ENCODE measurements around the gene LSM14B.

Gene LSM14B

GRCh38 chr20:62151835-62152364, 29.6 kb downstream of the LSM14B start:
- no peak for TF ChIP-seq CTCF (conservative IDR thresholded peaks at IDR 0.05; ENCODE audit: control insufficient read depth, insufficient read depth, low read depth, low read length)
- no peak overlapping the region for H3K4me3 ChIP-seq (ENCODE audit: control insufficient read depth, low read depth, low read length)
- no peak for DNase-seq (ENCODE audit: low read depth)

- no peak overlapping the region for H3K4me3 ChIP-seq (ENCODE audit: control insufficient read depth, low read depth, low read length)
- no peak for TF ChIP-seq CTCF (conservative IDR thresholded peaks at IDR 0.05; ENCODE audit: control insufficient read depth, insufficient read depth, low read depth, low read length)
- no peak for DNase-seq (ENCODE audit: low read depth)
Measured at GRCh38 chr20:62155428-62156253, 33.4 kb downstream of the LSM14B start.

- H3K4me3 ChIP-seq (ENCODE audit: control insufficient read depth, low read depth, low read length) = no peak overlapping the region
- no peak for DNase-seq (ENCODE audit: low read depth)
- no peak for TF ChIP-seq CTCF (conservative IDR thresholded peaks at IDR 0.05; ENCODE audit: control insufficient read depth, insufficient read depth, low read depth, low read length)
Measured at GRCh38 chr20:62156254-62156556, 33.9 kb downstream of the LSM14B start.

GRCh38 chr20:62156592-62157386, 34.5 kb downstream of the LSM14B start:
- peak; percentile 74 for TF ChIP-seq CTCF (conservative IDR thresholded peaks at IDR 0.05; ENCODE audit: control insufficient read depth, insufficient read depth, low read depth, low read length)
- DNase-seq (ENCODE audit: low read depth) = peak; percentile 36

GRCh38 chr20:62157387-62158087, 35.3 kb downstream of the LSM14B start:
- TF ChIP-seq CTCF (conservative IDR thresholded peaks at IDR 0.05; ENCODE audit: control insufficient read depth, insufficient read depth, low read depth, low read length) = no peak
- DNase-seq (ENCODE audit: low read depth) = no peak
- no peak overlapping the region for H3K4me3 ChIP-seq (ENCODE audit: control insufficient read depth, low read depth, low read length)

More at GRCh38 chr20:62156592-62157386, 34.5 kb downstream of the LSM14B start:
- no peak overlapping the region for H3K4me3 ChIP-seq (ENCODE audit: control insufficient read depth, low read depth, low read length)

- TF ChIP-seq CTCF (conservative IDR thresholded peaks at IDR 0.05; ENCODE audit: control insufficient read depth, insufficient read depth, low read depth, low read length) = no peak
- H3K4me3 ChIP-seq (ENCODE audit: control insufficient read depth, low read depth, low read length) = no peak overlapping the region
- no peak for DNase-seq (ENCODE audit: low read depth)
Measured at GRCh38 chr20:62158088-62158400, 35.8 kb downstream of the LSM14B start.

All from fibroblast of mammary gland (primary cell).